ENCODE data around the gene NTM.

NTM gene

GRCh38 chr11:131859538-131860210 lies 489.3 kb downstream of the NTM start:
- no peak overlapping the region for H3K4me3 ChIP-seq (ENCODE audit: low read depth, low read length)
- H3K27me3 ChIP-seq (ENCODE audit: control insufficient read depth, insufficient read depth, low read length): no peaks in the 10 kb centered on the region
- no peak overlapping the region for H3K9ac ChIP-seq (ENCODE audit: low read depth, low read length)
- H3K36me3 ChIP-seq (ENCODE audit: control insufficient read depth, insufficient read depth, low read length): no peaks in the 10 kb centered on the region
- no peaks in the 10 kb centered on the region for H3K9me3 ChIP-seq (ENCODE audit: control insufficient read depth, insufficient read depth, low read length)
- peaks cover 12% of the 10 kb centered on the region for H3K4me1 ChIP-seq (ENCODE audit: control insufficient read depth, insufficient read depth, low read length)

GRCh38 chr11:131864228-131864627 lies 493.8 kb downstream of the NTM start:
- Histone ChIP-seq H3K36me3 (ENCODE audit: control insufficient read depth, insufficient read depth, low read length) (no peaks in the 10 kb centered on the region), H3K4me1 (ENCODE audit: control insufficient read depth, insufficient read depth, low read length) (peaks cover 32% of the 10 kb centered on the region), H3K9ac (ENCODE audit: low read depth, low read length) (no peak overlapping the region), H3K27me3 (ENCODE audit: control insufficient read depth, insufficient read depth, low read length) (no peaks in the 10 kb centered on the region), H3K4me3 (ENCODE audit: low read depth, low read length) (no peak overlapping the region), H3K9me3 (ENCODE audit: control insufficient read depth, insufficient read depth, low read length) (no peaks in the 10 kb centered on the region)

GRCh38 chr11:131865860-131866259 lies 495.4 kb downstream of the NTM start:
- peaks cover 26% of the 10 kb centered on the region for H3K4me1 ChIP-seq (ENCODE audit: control insufficient read depth, insufficient read depth, low read length)

GRCh38 chr11:131866535-131867400 lies 496.4 kb downstream of the NTM start:
- Histone ChIP-seq H3K36me3 (ENCODE audit: control insufficient read depth, insufficient read depth, low read length) (no peaks in the 10 kb centered on the region), H3K4me1 (ENCODE audit: control insufficient read depth, insufficient read depth, low read length) (peaks cover 26% of the 10 kb centered on the region), H3K9me3 (ENCODE audit: control insufficient read depth, insufficient read depth, low read length) (no peaks in the 10 kb centered on the region)

More at GRCh38 chr11:131865860-131866259, 495.4 kb downstream of the NTM start:
- no peak overlapping the region for H3K4me3 ChIP-seq (ENCODE audit: low read depth, low read length)
- no peaks in the 10 kb centered on the region for H3K36me3 ChIP-seq (ENCODE audit: control insufficient read depth, insufficient read depth, low read length)
- no peaks in the 10 kb centered on the region for H3K27me3 ChIP-seq (ENCODE audit: control insufficient read depth, insufficient read depth, low read length)
- H3K9ac ChIP-seq (ENCODE audit: low read depth, low read length): no peak overlapping the region
- no peaks in the 10 kb centered on the region for H3K9me3 ChIP-seq (ENCODE audit: control insufficient read depth, insufficient read depth, low read length)

GRCh38 chr11:131867457-131868257 lies 497.2 kb downstream of the NTM start:
- H3K9me3 ChIP-seq (ENCODE audit: control insufficient read depth, insufficient read depth, low read length): no peaks in the 10 kb centered on the region
- H3K4me3 ChIP-seq (ENCODE audit: low read depth, low read length): no peak overlapping the region
- H3K4me1 ChIP-seq (ENCODE audit: control insufficient read depth, insufficient read depth, low read length): peaks cover 26% of the 10 kb centered on the region
- no peak overlapping the region for H3K9ac ChIP-seq (ENCODE audit: low read depth, low read length)
- H3K36me3 ChIP-seq (ENCODE audit: control insufficient read depth, insufficient read depth, low read length): no peaks in the 10 kb centered on the region
- H3K27me3 ChIP-seq (ENCODE audit: control insufficient read depth, insufficient read depth, low read length): no peaks in the 10 kb centered on the region

More at GRCh38 chr11:131866535-131867400, 496.4 kb downstream of the NTM start:
- no peak overlapping the region for H3K4me3 ChIP-seq (ENCODE audit: low read depth, low read length)
- no peak overlapping the region for H3K9ac ChIP-seq (ENCODE audit: low read depth, low read length)
- no peaks in the 10 kb centered on the region for H3K27me3 ChIP-seq (ENCODE audit: control insufficient read depth, insufficient read depth, low read length)

- H3K4me1 ChIP-seq (ENCODE audit: control insufficient read depth, insufficient read depth, low read length): peaks cover 26% of the 10 kb centered on the region
- no peaks in the 10 kb centered on the region for H3K9me3 ChIP-seq (ENCODE audit: control insufficient read depth, insufficient read depth, low read length)
- no peak overlapping the region for H3K4me3 ChIP-seq (ENCODE audit: low read depth, low read length)
- H3K9ac ChIP-seq (ENCODE audit: low read depth, low read length): no peak overlapping the region
- no peaks in the 10 kb centered on the region for H3K36me3 ChIP-seq (ENCODE audit: control insufficient read depth, insufficient read depth, low read length)
- no peaks in the 10 kb centered on the region for H3K27me3 ChIP-seq (ENCODE audit: control insufficient read depth, insufficient read depth, low read length)
These were observed 498.5 kb downstream of the NTM start for GRCh38 chr11:131868629-131869507.

- Histone ChIP-seq H3K9ac (ENCODE audit: low read depth, low read length) (no peak overlapping the region), H3K36me3 (ENCODE audit: control insufficient read depth, insufficient read depth, low read length) (no peaks in the 10 kb centered on the region), H3K4me3 (ENCODE audit: low read depth, low read length) (no peak overlapping the region), H3K27me3 (ENCODE audit: control insufficient read depth, insufficient read depth, low read length) (no peaks in the 10 kb centered on the region), H3K4me1 (ENCODE audit: control insufficient read depth, insufficient read depth, low read length) (peaks cover 21% of the 10 kb centered on the region), H3K9me3 (ENCODE audit: control insufficient read depth, insufficient read depth, low read length) (no peaks in the 10 kb centered on the region)
These were observed 499.9 kb downstream of the NTM start for GRCh38 chr11:131870305-131870704.

GRCh38 chr11:131871006-131871405 lies 500.6 kb downstream of the NTM start:
- Histone ChIP-seq H3K4me3 (ENCODE audit: low read depth, low read length) (no peak overlapping the region), H3K9ac (ENCODE audit: low read depth, low read length) (no peak overlapping the region), H3K36me3 (ENCODE audit: control insufficient read depth, insufficient read depth, low read length) (no peaks in the 10 kb centered on the region), H3K9me3 (ENCODE audit: control insufficient read depth, insufficient read depth, low read length) (no peaks in the 10 kb centered on the region), H3K27me3 (ENCODE audit: control insufficient read depth, insufficient read depth, low read length) (no peaks in the 10 kb centered on the region), H3K4me1 (ENCODE audit: control insufficient read depth, insufficient read depth, low read length) (peaks cover 19% of the 10 kb centered on the region)

GRCh38 chr11:131874070-131874469 lies 503.7 kb downstream of the NTM start:
- no peaks in the 10 kb centered on the region for H3K36me3 ChIP-seq (ENCODE audit: control insufficient read depth, insufficient read depth, low read length)
- no peaks in the 10 kb centered on the region for H3K27me3 ChIP-seq (ENCODE audit: control insufficient read depth, insufficient read depth, low read length)

GRCh38 chr11:131875611-131876010 lies 505.2 kb downstream of the NTM start:
- no peaks in the 10 kb centered on the region for H3K9me3 ChIP-seq (ENCODE audit: control insufficient read depth, insufficient read depth, low read length)
- H3K4me1 ChIP-seq (ENCODE audit: control insufficient read depth, insufficient read depth, low read length): peaks cover 4% of the 10 kb centered on the region
- H3K4me3 ChIP-seq (ENCODE audit: low read depth, low read length): no peak overlapping the region
- no peaks in the 10 kb centered on the region for H3K27me3 ChIP-seq (ENCODE audit: control insufficient read depth, insufficient read depth, low read length)
- H3K36me3 ChIP-seq (ENCODE audit: control insufficient read depth, insufficient read depth, low read length): no peaks in the 10 kb centered on the region
- H3K9ac ChIP-seq (ENCODE audit: low read depth, low read length): no peak overlapping the region

More at GRCh38 chr11:131874070-131874469, 503.7 kb downstream of the NTM start:
- Histone ChIP-seq H3K4me3 (ENCODE audit: low read depth, low read length) (no peak overlapping the region), H3K9me3 (ENCODE audit: control insufficient read depth, insufficient read depth, low read length) (no peaks in the 10 kb centered on the region), H3K9ac (ENCODE audit: low read depth, low read length) (no peak overlapping the region), H3K4me1 (ENCODE audit: control insufficient read depth, insufficient read depth, low read length) (peaks cover 2% of the 10 kb centered on the region)
